PC-3 (cell line): ENCODE data around the gene FBXO44. TPM values are rescaled to one million over a fixed set of nuclear protein-coding genes. Genes with fewer than 3 reads are reported as not detected.

Experiments
- ATAC-seq: fragments of 200-7000 bp; cut with Tn5 transposase; 2 replicates; pipeline ENCODE4 v1.9.1; 2020; ENCODE audit warnings: mild to moderate bottlenecking, moderate library complexity
- BruUV-seq: library from RNA; stranded (reverse); fragments of 400-500 nt; replicated peaks from 2 replicates; lab custom pipeline; 2021; lab: Mats Ljungman, UMichigan
- CTCF ChIA-PET: fragments of 300-600 bp; sonication (Branson Sonifier 250); formaldehyde crosslinking; loops from one replicate; lab custom pipeline; 2022; ENCODE audit warnings: antibody characterized with exemption; lab: Charles Lee
- POLR2A ChIA-PET: fragments of 300-600 bp; sonication (Branson Sonifier 250); formaldehyde crosslinking; loops from one replicate; lab custom pipeline; 2022; ENCODE audit warnings: antibody characterized with exemption; ENCODE audit not compliant: unreplicated experiment; lab: Charles Lee
- DNase-seq: peaks from one replicate; pipeline ENCODE4 v3.0.0-alpha.2; 2015
- H2AFZ ChIP-seq: fragments of 300-600 bp; sonication (generic); 2 replicates; pipeline ENCODE4 v1.6.0; 2016; ENCODE audit warnings: antibody characterized with exemption, low read length
- H3F3A ChIP-seq: fragments of 300-600 bp; sonication (generic); one replicate; pipeline ENCODE4 v1.6.0; 2017; ENCODE audit warnings: antibody characterized with exemption, low read length, control low read depth, mild to moderate bottlenecking; ENCODE audit not compliant: unreplicated experiment
- H3K27ac ChIP-seq: fragments of 300-600 bp; sonication (generic); 2 replicates; pipeline ENCODE4 v1.5.1; 2016; ENCODE audit warnings: mild to moderate bottlenecking, low read length
- H3K27me3 ChIP-seq: fragments of 300-600 bp; sonication (generic); 2 replicates; pipeline ENCODE4 v1.6.1; 2016; ENCODE audit warnings: low read length, mixed read lengths
- H3K36me3 ChIP-seq: fragments of 300-600 bp; sonication (generic); 2 replicates; pipeline ENCODE4 v1.6.1; 2016; ENCODE audit warnings: low read depth, mixed run types, low read length, mixed read lengths
- H3K4me1 ChIP-seq: fragments of 300-600 bp; sonication (generic); 2 replicates; pipeline ENCODE4 v1.5.1; 2016; ENCODE audit warnings: low read length; ENCODE audit not compliant: insufficient read depth
- H3K4me2 ChIP-seq: fragments of 300-600 bp; sonication (generic); 2 replicates; pipeline ENCODE4 v1.6.0; 2016; ENCODE audit warnings: low read length
- H3K4me3 ChIP-seq: fragments of 300-600 bp; sonication (generic); 2 replicates; pipeline ENCODE4 v1.5.1; 2016; ENCODE audit warnings: mild to moderate bottlenecking, low read length, mixed read lengths
- H3K79me2 ChIP-seq: fragments of 300-600 bp; sonication (generic); 2 replicates; pipeline ENCODE4 v1.6.1; 2017; ENCODE audit warnings: low read length, mixed read lengths
- H3K9ac ChIP-seq: fragments of 300-600 bp; sonication (generic); 2 replicates; pipeline ENCODE4 v1.6.0; 2016; ENCODE audit warnings: mild to moderate bottlenecking, low read length
- H3K9me2 ChIP-seq: fragments of 300-600 bp; sonication (generic); replicated peaks from 2 replicates; pipeline ENCODE4 v1.6.1; 2016; ENCODE audit warnings: mixed run types, low read length, mixed read lengths
- H3K9me3 ChIP-seq: fragments of 300-600 bp; sonication (generic); 2 replicates; pipeline ENCODE4 v1.6.1; 2016; ENCODE audit warnings: low read length, mixed read lengths
- H4K20me1 ChIP-seq: fragments of 300-600 bp; sonication (generic); 2 replicates; pipeline ENCODE4 v1.6.1; 2016; ENCODE audit warnings: low read length, mixed read lengths
- EZH2 ChIP-seq: fragments of 300-600 bp; sonication (generic); IDR thresholded peaks from one replicate; pipeline ENCODE4 v1.6.1; 2017; ENCODE audit warnings: antibody characterized with exemption, mild to moderate bottlenecking, low read length; ENCODE audit not compliant: unreplicated experiment
- EZH2phosphoT487 ChIP-seq: fragments of 300-600 bp; sonication (generic); IDR thresholded peaks from 2 replicates; pipeline ENCODE4 v1.6.1; 2018; ENCODE audit warnings: mild to moderate bottlenecking, antibody characterized with exemption, low read length, borderline replicate concordance
- intact Hi-C: fragments of 100-400 bp; cut with micrococcal nuclease; formaldehyde crosslinking; loops from 2 replicates; pipeline ENCODE4 v1.9.0; 2023
- total RNA-seq: library from RNA; depleted of rRNA; stranded (reverse); fragments of >200 nt; gene quantifications from 2 replicates; pipeline ENCODE4 v1.2.3, GENCODE V29; 2014
- TF ChIP-seq, protein P1 (sequence below): fragments of 300-600 bp; sonication (generic); conservative IDR thresholded peaks from 2 replicates; pipeline ENCODE4 v1.5.1; 2017; ENCODE audit warnings: antibody characterized with exemption, low read depth, mild to moderate bottlenecking, low read length

The FBXO44 gene
- total RNA-seq, 1 experiment from 2014 or later, result 23.5 TPM

- Histone ChIP-seq H3K9me2 (no peaks in the 10 kb centered on the region), H3F3A (no peaks in the 10 kb centered on the region), H3K36me3 (no peaks in the 10 kb centered on the region), H3K27ac (no peak overlapping the region), H3K4me3 (no peak overlapping the region), H3K9ac (no peak overlapping the region), H3K27me3 (peaks cover 7% of the 10 kb centered on the region; the same call in 1 of the 2 replicates), H3K4me1 (no peaks in the 10 kb centered on the region), H3K79me2 (no peaks in the 10 kb centered on the region), H3K4me2 (no peak overlapping the region), H2AFZ (no peak overlapping the region), H3K9me3 (no peaks in the 10 kb centered on the region), H4K20me1 (no peaks in the 10 kb centered on the region)
- TF ChIP-seq, protein P1, sequence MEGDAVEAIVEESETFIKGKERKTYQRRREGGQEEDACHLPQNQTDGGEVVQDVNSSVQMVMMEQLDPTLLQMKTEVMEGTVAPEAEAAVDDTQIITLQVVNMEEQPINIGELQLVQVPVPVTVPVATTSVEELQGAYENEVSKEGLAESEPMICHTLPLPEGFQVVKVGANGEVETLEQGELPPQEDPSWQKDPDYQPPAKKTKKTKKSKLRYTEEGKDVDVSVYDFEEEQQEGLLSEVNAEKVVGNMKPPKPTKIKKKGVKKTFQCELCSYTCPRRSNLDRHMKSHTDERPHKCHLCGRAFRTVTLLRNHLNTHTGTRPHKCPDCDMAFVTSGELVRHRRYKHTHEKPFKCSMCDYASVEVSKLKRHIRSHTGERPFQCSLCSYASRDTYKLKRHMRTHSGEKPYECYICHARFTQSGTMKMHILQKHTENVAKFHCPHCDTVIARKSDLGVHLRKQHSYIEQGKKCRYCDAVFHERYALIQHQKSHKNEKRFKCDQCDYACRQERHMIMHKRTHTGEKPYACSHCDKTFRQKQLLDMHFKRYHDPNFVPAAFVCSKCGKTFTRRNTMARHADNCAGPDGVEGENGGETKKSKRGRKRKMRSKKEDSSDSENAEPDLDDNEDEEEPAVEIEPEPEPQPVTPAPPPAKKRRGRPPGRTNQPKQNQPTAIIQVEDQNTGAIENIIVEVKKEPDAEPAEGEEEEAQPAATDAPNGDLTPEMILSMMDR, result no peak
- TF ChIP-seq EZH2phosphoT487, result no peak
- TF ChIP-seq EZH2, result no peak
- ATAC-seq (no peak), DNase-seq (no peak)
- intact Hi-C loops, result no loop called here
- BruUV-seq, result no TSS peak
- ChIA-PET POLR2A (no interaction called here), CTCF (no interaction called here)
Measured at GRCh38 chr1:11703357-11704193, 48.9 kb downstream of the FBXO44 start.

GRCh38 chr1:11704194-11704529 lies 49.5 kb downstream of the FBXO44 start:
- Histone ChIP-seq H3K4me2 (no peak overlapping the region), H4K20me1 (no peaks in the 10 kb centered on the region), H3K9me2 (no peaks in the 10 kb centered on the region), H3K9me3 (no peaks in the 10 kb centered on the region), H2AFZ (no peak overlapping the region), H3K9ac (no peak overlapping the region), H3K36me3 (no peaks in the 10 kb centered on the region), H3K27me3 (peaks cover 7% of the 10 kb centered on the region; the same call in 1 of the 2 replicates), H3K27ac (no peak overlapping the region), H3K79me2 (no peaks in the 10 kb centered on the region), H3K4me1 (no peaks in the 10 kb centered on the region), H3K4me3 (no peak overlapping the region), H3F3A (no peaks in the 10 kb centered on the region)
- ATAC-seq (no peak), DNase-seq (no peak)
- TF ChIP-seq EZH2phosphoT487, result no peak
- TF ChIP-seq, protein P1, result no peak
- TF ChIP-seq EZH2, result no peak
- ChIA-PET CTCF (no interaction called here), POLR2A (no interaction called here)
- intact Hi-C loops, result no loop called here
- no TSS peak for BruUV-seq
